Measurements from ENCODE around the gene DBNL.

Gene DBNL

DNA sequence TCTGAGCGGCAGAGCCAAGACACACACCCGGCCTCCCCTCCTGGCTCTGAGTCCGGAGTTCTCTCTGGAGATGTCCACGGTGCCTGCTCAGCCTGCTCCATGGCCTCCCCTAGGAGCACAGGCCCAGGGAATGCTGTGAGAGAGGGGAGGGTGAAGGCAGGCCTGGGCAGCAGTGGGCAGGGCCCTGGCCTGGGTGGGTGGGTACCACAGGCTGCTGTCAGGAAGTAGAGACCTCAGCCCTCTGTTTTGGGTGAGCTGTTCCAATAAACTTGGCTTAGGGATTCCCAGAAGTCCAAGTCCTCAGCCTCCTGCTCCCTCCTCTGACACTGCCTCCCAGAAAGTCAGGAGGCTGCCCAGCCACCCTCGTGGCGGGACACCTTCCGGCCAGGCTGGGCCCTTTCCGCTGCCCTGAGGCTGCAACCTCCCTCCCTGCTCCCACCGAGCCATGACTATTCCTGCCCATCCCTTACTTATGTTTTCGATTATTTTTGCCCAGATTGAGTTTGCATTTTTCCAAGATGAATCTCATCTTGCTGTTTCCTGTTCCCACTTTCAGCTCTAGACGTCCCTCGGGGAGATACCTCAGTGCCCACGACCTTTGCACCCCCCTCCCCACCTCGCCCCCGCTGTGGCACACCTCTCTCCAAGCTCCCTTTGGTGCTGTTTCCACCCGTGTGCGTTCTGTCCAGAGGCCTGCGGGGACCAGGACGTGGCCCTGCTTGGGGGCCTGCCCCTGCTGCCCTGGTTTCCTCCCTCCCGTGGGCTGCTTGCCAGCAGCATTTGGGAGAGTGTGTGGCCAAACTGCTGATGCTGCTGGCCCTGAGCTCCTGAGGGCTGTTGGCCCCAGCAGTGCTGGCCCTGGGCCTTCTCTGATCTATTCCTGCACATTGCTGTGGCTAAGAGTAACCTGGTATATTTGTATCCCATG lies 43.7 kb downstream of the DBNL start:
- Mint-ChIP-seq H3K9me3 (no peaks in the 10 kb centered on the region), H3K4me1 (peaks cover 6% of the 10 kb centered on the region), H3K27ac (no peak overlapping the region), H3K27me3 (peaks cover 1% of the 10 kb centered on the region), H3K4me3 (no peak overlapping the region), H3K36me3 (ENCODE audit: low read depth) (no peaks in the 10 kb centered on the region)
- DNase-seq (no peak), ATAC-seq (peak; percentile 33)

- DNase-seq (no peak), ATAC-seq (no peak)
- no peak overlapping the region for H3K27ac Mint-ChIP-seq
- peaks cover 17% of the 10 kb centered on the region for H3K4me1 Mint-ChIP-seq
- H3K4me3 Mint-ChIP-seq, result no peak overlapping the region
- no peaks in the 10 kb centered on the region for H3K27me3 Mint-ChIP-seq
- no peaks in the 10 kb centered on the region for H3K36me3 Mint-ChIP-seq (ENCODE audit: low read depth)
- H3K9me3 Mint-ChIP-seq, result no peaks in the 10 kb centered on the region
Observed at GRCh38 chr7:44093102-44093641, 48.7 kb downstream of the DBNL start.

DNA sequence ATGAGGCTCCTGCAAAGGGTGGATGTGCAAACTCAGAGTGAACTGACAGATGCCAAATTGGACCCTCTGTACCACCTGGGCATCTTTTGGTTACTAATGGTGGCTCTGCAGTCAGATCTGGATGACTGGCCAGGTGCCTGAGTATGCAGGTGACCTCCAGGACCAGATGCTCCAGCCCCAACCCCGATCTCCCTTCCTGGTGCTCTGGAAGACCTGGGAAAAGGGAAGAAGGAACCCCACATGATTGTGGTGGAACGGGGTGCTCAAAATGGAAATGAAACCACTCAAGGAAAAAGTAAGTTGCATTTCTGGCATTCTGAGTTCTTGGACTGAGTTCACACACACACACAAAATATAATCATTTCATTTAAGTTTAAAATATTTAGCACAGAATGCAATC lies 49.9 kb downstream of the DBNL start:
- Mint-ChIP-seq H3K27me3 (no peaks in the 10 kb centered on the region), H3K4me3 (no peak overlapping the region), H3K27ac (no peak overlapping the region), H3K4me1 (peaks cover 20% of the 10 kb centered on the region), H3K9me3 (no peaks in the 10 kb centered on the region), H3K36me3 (ENCODE audit: low read depth) (no peaks in the 10 kb centered on the region)
- ATAC-seq (no peak), DNase-seq (no peak)

DNA sequence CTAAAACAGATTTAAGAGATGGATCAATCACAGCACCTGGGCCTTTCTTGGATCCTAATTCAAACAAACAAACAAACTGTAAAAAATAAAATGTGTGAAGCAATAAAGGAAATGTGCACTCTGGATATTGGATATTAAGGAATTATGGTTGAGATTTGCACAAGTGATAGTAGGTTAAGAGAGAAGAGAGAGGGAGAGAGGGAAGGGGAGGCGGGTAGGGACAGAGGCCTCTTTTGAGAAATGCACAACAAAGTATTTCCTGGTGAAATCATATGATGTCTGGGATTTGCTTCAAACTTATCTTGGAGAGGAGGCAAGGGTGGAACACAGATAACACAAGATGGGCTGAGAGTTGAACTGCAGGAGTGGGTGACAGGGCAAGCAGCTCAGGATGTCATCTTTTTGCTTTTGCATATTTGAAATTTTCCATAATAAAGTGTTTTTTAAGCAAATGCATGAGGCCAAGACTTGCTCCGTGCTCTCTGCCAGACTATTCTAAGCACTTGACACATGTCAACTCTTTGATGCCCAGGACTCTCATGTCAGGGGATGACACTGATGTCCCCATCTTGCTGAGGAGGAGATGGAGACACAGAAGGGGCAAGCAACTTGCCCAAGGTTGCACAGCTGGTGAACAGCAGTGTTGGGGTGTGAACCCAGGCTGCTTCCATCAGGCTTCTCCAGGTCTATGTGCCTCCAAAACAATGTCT lies 50.5 kb downstream of the DBNL start:
- Mint-ChIP-seq H3K4me3 (no peak overlapping the region), H3K9me3 (no peaks in the 10 kb centered on the region), H3K4me1 (peaks cover 22% of the 10 kb centered on the region), H3K27ac (no peak overlapping the region), H3K27me3 (no peaks in the 10 kb centered on the region), H3K36me3 (ENCODE audit: low read depth) (no peaks in the 10 kb centered on the region)
- no peak for ATAC-seq
- DNase-seq, result no peak

GRCh38 chr7:44095781-44096180 lies 51.3 kb downstream of the DBNL start:
- Mint-ChIP-seq H3K27me3 (no peaks in the 10 kb centered on the region), H3K9me3 (no peaks in the 10 kb centered on the region), H3K27ac (no peak overlapping the region), H3K4me3 (no peak overlapping the region), H3K36me3 (ENCODE audit: low read depth) (no peaks in the 10 kb centered on the region), H3K4me1 (peaks cover 25% of the 10 kb centered on the region)
- DNase-seq (no peak), ATAC-seq (no peak)

DNA sequence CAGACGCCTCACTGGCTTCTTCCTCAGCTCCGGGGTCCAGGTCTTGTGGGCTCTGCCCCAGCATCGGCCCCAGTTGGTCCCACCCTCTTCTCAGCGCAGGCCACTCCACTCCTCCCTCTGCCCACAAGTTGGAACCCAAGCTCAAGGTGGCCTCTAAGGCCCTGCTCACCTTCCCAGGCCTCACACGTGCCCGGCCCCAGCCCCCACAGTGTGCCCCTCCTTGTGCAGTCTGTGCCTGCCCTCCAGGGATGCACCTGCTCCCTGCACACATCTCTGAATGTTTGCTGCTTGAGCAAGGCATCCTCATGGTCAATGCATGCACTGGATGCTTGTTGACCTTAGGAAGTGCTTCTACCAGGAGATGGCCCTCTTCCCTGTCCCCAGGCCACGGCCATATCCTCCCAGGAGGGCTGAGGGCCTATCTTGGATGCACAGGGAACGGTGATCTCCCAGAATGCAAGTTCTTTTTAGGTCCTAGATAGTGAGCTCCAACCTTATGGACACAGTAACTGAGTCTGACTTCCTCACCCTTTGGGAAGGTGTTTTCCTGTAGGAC lies 51.9 kb downstream of the DBNL start:
- H3K27ac Mint-ChIP-seq, result peak overlapping the region; percentile 30
- no peaks in the 10 kb centered on the region for H3K36me3 Mint-ChIP-seq (ENCODE audit: low read depth)

GRCh38 chr7:44097064-44097932 lies 52.8 kb downstream of the DBNL start:
- DNase-seq (peak; percentile 43), ATAC-seq (peak; percentile 92)
- no peaks in the 10 kb centered on the region for H3K27me3 Mint-ChIP-seq
- H3K36me3 Mint-ChIP-seq (ENCODE audit: low read depth), result no peaks in the 10 kb centered on the region
- no peak overlapping the region for H3K4me3 Mint-ChIP-seq
- peaks cover 27% of the 10 kb centered on the region for H3K4me1 Mint-ChIP-seq
- H3K9me3 Mint-ChIP-seq, result no peaks in the 10 kb centered on the region
- peak overlapping the region; percentile 29 for H3K27ac Mint-ChIP-seq

More for the DNA sequence above, 51.9 kb downstream of the DBNL start:
- ATAC-seq, result no peak
- Mint-ChIP-seq H3K4me1 (peaks cover 26% of the 10 kb centered on the region), H3K27me3 (no peaks in the 10 kb centered on the region), H3K4me3 (no peak overlapping the region), H3K9me3 (no peaks in the 10 kb centered on the region)
- no peak for DNase-seq

GRCh38 chr7:44098092-44099068 lies 53.9 kb downstream of the DBNL start:
- no peaks in the 10 kb centered on the region for H3K9me3 Mint-ChIP-seq
- H3K27ac Mint-ChIP-seq, result no peak overlapping the region
- ATAC-seq, result no peak
- DNase-seq, result no peak
- no peak overlapping the region for H3K4me3 Mint-ChIP-seq
- peaks cover 4% of the 10 kb centered on the region for H3K27me3 Mint-ChIP-seq
- H3K4me1 Mint-ChIP-seq, result peaks cover 28% of the 10 kb centered on the region
- H3K36me3 Mint-ChIP-seq (ENCODE audit: low read depth), result no peaks in the 10 kb centered on the region

DNA sequence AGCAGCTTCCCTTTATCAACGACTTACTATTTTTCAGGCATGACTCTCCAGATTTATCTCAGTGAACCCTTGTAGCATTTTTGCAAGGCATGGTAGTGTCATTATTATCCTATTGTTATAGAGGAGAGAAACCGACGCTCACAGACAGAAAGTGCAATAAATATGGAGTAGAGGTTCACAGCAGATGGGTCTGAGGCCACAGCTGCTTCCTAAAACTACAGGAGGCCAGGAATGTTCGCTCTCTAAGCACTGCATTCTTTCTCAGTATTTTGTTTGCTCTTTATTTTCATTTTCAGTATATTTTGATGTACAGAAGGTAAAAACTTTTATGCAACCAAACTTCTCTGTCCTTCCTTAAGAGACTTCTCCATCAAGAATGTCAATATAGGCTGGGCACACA lies 55.2 kb downstream of the DBNL start:
- Mint-ChIP-seq H3K27me3 (peaks cover 6% of the 10 kb centered on the region), H3K4me1 (peaks cover 28% of the 10 kb centered on the region), H3K9me3 (no peaks in the 10 kb centered on the region), H3K36me3 (ENCODE audit: low read depth) (no peaks in the 10 kb centered on the region), H3K4me3 (no peak overlapping the region), H3K27ac (no peak overlapping the region)
- DNase-seq (no peak), ATAC-seq (no peak)

GRCh38 chr7:44100458-44101302 lies 56.2 kb downstream of the DBNL start:
- Mint-ChIP-seq H3K9me3 (no peaks in the 10 kb centered on the region), H3K27ac (no peak overlapping the region), H3K27me3 (peaks cover 6% of the 10 kb centered on the region), H3K36me3 (ENCODE audit: low read depth) (no peaks in the 10 kb centered on the region), H3K4me1 (peaks cover 33% of the 10 kb centered on the region), H3K4me3 (no peak overlapping the region)
- DNase-seq (no peak), ATAC-seq (no peak)

DNA sequence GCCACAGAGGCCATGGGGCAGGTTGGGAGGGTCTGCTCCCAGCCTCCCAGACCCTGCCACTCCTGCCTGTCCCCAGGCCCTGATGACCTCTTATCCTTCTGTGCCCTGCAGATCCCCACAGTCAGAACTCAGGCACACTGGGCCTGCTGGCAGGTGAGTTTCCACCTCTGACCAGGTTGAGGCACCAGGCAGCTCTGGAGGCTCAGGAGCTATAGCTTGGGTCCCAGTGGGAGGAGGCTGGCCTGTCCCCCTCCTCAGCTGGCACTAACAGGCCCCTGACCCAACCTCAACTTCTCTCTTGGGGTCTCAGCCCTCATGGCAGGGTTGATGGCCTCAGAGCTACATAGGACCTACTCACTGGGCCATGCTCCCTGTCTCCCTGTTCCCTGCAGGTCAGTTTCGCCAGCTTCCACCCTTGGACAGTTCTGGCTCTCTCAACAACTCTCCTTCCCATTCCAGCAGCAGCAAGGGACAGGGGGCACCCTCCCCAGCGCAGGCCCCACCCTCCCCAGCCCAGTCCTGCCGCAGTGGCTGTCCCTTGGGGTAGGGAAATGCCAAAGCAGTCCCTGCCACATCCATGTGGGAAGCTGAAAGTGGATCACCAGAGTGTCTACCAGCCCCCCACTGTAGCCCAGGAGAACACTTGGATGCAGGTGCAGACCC lies 56.9 kb downstream of the DBNL start:
- no peaks in the 10 kb centered on the region for H3K9me3 Mint-ChIP-seq
- DNase-seq (no peak), ATAC-seq (no peak)
- no peak overlapping the region for H3K27ac Mint-ChIP-seq
- no peak overlapping the region for H3K4me3 Mint-ChIP-seq
- H3K4me1 Mint-ChIP-seq, result peaks cover 40% of the 10 kb centered on the region
- no peaks in the 10 kb centered on the region for H3K36me3 Mint-ChIP-seq (ENCODE audit: low read depth)
- peaks cover 6% of the 10 kb centered on the region for H3K27me3 Mint-ChIP-seq
